K562 (cell line): ENCODE measurements around the gene CTU1. TPM values are rescaled to one million over a fixed set of nuclear protein-coding genes. Genes with fewer than 3 reads are reported as not detected.

Source experiments
- KAT8 ChIP-seq: fragments of 450-650 bp; IDR thresholded peaks from 2 replicates; pipeline ENCODE4 v1.6.1; 2016; ENCODE audit warnings: low read depth, mild to moderate bottlenecking
- RUNX1 ChIP-seq: sonication (generic); IDR thresholded peaks from 2 replicates; pipeline ENCODE4 v1.6.1; 2016; ENCODE audit warnings: antibody characterized with exemption, low read depth
- ZBED1 ChIP-seq: IDR thresholded peaks from 2 replicates; pipeline ENCODE4 v1.6.1; 2014
- ZBTB17 ChIP-seq: fragments of 450-650 bp; formaldehyde crosslinking; IDR thresholded peaks from 2 replicates; pipeline ENCODE4 v1.4.0; 2020; ENCODE audit warnings: mild to moderate bottlenecking
- ZNF175 ChIP-seq: fragments of 200-800 bp; sonication (Bioruptor generic); IDR thresholded peaks from 2 replicates; pipeline ENCODE4 v1.6.1; 2016; ENCODE audit warnings: low read depth, mild to moderate bottlenecking, missing genetic modification characterization, missing compliant biosample characterization
- ZNF583 ChIP-seq: fragments of 250-450 bp; sonication (Bioruptor Pico); IDR thresholded peaks from 2 replicates; pipeline ENCODE4 v1.4.0; 2020
- ZNF695 ChIP-seq: fragments of 450-650 bp; formaldehyde crosslinking; IDR thresholded peaks from 2 replicates; pipeline ENCODE4 v1.4.0; 2020; ENCODE audit warnings: mild to moderate bottlenecking, moderate library complexity
- polyA plus RNA-seq, 8 experiments: library from polyadenylated mRNA; depleted of rRNA in 4 of 8; stranded (reverse) in 5 of 8; unstranded in 3 of 8; fragments of >200 nt; fragmentation: Nextera tagmentation in 2 of 8; fragmentation: Illumina TruSeq in 1 of 8; extraction: Ambion mirVana in 2 of 8; extraction: Trizol in 1 of 8; gene quantifications; 2 replicates each; pipeline versions ENCODE4 v1.2.1 to v1.2.3, GENCODE V29; 2011 to 2014; ENCODE audit warnings: inconsistent platforms in 1 of 8, missing spikeins in 1 of 8
- total RNA-seq, 7 experiments: library from RNA; depleted of rRNA in 6 of 7; stranded (reverse); fragments of >200 nt in 6 of 7; fragmentation: Illumina TruSeq in 2 of 7; extraction: Trizol in 2 of 7; gene quantifications; 2 replicates each; pipeline versions ENCODE4 v1.2.1 to v1.2.3, GENCODE V29; 2011 to 2021; ENCODE audit warnings: low replicate concordance in 1 of 7
- TF ChIP-seq, protein P1 (sequence below): fragments of 200-600 bp; sonication (generic); IDR thresholded peaks from one replicate; pipeline ENCODE4 v1.6.1; 2012; ENCODE audit warnings: mild to moderate bottlenecking, low read depth, low read length, inconsistent platforms
- TF ChIP-seq, protein P2 (sequence below): sonication (generic); formaldehyde crosslinking; IDR thresholded peaks from 2 replicates; pipeline ENCODE4 v1.8.0; 2022; ENCODE audit warnings: missing genetic modification reagents, mild to moderate bottlenecking, moderate library complexity, borderline replicate concordance
- TF ChIP-seq, protein P3 (sequence below): sonication (generic); formaldehyde crosslinking; IDR thresholded peaks from 2 replicates; pipeline ENCODE4 v1.8.1; 2023; ENCODE audit warnings: mild to moderate bottlenecking, missing genetic modification reagents
- TF ChIP-seq, protein P4 (sequence below): fragments of 450-650 bp; formaldehyde crosslinking; IDR thresholded peaks from 2 replicates; pipeline ENCODE4 v1.4.0; 2022; ENCODE audit warnings: missing genetic modification characterization

The CTU1 gene
- total and polyA plus RNA-seq, 9 of the 15 experiments (the other 6 are each of a cell fraction or from before 2014, with no cell fraction given): 0.03 to 18.4 (median 2.3) TPM; not detected in 1

DNA sequence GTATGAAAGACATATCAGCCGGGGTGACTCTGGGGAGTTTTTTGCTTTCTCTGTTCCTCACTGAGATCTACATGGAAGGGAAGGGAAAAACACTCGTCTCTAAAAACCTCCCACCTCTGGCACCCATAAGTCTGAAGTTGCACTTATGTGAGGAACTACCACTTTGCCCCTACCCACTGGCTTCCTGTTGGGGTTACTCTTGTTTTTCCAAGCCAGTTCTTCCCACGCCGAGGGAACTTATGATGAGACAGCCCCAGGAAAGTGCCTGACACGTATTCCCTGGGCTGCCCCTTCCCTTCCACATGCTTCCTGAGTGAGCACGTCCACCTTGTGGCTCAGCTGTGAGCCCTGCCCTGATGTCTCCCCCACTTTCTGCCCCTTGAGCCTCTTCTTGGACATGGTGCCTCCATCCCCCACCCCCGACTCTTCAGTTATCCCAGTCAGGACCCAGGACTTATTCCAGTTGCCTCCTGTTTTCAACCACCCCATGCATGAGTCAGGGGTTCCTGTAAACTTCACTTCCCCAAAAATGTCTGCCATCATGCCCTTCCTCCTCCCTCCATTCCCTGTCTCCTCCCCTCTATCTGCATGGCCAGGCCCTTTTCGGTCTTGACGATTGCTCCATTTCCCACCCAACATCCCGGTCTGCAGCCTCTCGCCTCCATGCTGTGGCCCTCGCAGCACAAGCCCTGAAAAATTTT, 28.8 kb upstream of the CTU1 start (continued):
- TF ChIP-seq, protein P1, sequence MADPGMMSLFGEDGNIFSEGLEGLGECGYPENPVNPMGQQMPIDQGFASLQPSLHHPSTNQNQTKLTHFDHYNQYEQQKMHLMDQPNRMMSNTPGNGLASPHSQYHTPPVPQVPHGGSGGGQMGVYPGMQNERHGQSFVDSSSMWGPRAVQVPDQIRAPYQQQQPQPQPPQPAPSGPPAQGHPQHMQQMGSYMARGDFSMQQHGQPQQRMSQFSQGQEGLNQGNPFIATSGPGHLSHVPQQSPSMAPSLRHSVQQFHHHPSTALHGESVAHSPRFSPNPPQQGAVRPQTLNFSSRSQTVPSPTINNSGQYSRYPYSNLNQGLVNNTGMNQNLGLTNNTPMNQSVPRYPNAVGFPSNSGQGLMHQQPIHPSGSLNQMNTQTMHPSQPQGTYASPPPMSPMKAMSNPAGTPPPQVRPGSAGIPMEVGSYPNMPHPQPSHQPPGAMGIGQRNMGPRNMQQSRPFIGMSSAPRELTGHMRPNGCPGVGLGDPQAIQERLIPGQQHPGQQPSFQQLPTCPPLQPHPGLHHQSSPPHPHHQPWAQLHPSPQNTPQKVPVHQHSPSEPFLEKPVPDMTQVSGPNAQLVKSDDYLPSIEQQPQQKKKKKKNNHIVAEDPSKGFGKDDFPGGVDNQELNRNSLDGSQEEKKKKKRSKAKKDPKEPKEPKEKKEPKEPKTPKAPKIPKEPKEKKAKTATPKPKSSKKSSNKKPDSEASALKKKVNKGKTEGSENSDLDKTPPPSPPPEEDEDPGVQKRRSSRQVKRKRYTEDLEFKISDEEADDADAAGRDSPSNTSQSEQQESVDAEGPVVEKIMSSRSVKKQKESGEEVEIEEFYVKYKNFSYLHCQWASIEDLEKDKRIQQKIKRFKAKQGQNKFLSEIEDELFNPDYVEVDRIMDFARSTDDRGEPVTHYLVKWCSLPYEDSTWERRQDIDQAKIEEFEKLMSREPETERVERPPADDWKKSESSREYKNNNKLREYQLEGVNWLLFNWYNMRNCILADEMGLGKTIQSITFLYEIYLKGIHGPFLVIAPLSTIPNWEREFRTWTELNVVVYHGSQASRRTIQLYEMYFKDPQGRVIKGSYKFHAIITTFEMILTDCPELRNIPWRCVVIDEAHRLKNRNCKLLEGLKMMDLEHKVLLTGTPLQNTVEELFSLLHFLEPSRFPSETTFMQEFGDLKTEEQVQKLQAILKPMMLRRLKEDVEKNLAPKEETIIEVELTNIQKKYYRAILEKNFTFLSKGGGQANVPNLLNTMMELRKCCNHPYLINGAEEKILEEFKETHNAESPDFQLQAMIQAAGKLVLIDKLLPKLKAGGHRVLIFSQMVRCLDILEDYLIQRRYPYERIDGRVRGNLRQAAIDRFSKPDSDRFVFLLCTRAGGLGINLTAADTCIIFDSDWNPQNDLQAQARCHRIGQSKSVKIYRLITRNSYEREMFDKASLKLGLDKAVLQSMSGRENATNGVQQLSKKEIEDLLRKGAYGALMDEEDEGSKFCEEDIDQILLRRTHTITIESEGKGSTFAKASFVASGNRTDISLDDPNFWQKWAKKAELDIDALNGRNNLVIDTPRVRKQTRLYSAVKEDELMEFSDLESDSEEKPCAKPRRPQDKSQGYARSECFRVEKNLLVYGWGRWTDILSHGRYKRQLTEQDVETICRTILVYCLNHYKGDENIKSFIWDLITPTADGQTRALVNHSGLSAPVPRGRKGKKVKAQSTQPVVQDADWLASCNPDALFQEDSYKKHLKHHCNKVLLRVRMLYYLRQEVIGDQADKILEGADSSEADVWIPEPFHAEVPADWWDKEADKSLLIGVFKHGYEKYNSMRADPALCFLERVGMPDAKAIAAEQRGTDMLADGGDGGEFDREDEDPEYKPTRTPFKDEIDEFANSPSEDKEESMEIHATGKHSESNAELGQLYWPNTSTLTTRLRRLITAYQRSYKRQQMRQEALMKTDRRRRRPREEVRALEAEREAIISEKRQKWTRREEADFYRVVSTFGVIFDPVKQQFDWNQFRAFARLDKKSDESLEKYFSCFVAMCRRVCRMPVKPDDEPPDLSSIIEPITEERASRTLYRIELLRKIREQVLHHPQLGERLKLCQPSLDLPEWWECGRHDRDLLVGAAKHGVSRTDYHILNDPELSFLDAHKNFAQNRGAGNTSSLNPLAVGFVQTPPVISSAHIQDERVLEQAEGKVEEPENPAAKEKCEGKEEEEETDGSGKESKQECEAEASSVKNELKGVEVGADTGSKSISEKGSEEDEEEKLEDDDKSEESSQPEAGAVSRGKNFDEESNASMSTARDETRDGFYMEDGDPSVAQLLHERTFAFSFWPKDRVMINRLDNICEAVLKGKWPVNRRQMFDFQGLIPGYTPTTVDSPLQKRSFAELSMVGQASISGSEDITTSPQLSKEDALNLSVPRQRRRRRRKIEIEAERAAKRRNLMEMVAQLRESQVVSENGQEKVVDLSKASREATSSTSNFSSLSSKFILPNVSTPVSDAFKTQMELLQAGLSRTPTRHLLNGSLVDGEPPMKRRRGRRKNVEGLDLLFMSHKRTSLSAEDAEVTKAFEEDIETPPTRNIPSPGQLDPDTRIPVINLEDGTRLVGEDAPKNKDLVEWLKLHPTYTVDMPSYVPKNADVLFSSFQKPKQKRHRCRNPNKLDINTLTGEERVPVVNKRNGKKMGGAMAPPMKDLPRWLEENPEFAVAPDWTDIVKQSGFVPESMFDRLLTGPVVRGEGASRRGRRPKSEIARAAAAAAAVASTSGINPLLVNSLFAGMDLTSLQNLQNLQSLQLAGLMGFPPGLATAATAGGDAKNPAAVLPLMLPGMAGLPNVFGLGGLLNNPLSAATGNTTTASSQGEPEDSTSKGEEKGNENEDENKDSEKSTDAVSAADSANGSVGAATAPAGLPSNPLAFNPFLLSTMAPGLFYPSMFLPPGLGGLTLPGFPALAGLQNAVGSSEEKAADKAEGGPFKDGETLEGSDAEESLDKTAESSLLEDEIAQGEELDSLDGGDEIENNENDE: no peak
- TF ChIP-seq, protein P2, sequence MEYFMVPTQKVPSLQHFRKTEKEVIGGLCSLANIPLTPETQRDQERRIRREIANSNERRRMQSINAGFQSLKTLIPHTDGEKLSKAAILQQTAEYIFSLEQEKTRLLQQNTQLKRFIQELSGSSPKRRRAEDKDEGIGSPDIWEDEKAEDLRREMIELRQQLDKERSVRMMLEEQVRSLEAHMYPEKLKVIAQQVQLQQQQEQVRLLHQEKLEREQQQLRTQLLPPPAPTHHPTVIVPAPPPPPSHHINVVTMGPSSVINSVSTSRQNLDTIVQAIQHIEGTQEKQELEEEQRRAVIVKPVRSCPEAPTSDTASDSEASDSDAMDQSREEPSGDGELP (CRISPR knock-in tag): peak; percentile 34; the same call in 1 of the 2 replicates
- TF ChIP-seq ZNF695 (CRISPR knock-in tag): no peak
- TF ChIP-seq, protein P3, sequence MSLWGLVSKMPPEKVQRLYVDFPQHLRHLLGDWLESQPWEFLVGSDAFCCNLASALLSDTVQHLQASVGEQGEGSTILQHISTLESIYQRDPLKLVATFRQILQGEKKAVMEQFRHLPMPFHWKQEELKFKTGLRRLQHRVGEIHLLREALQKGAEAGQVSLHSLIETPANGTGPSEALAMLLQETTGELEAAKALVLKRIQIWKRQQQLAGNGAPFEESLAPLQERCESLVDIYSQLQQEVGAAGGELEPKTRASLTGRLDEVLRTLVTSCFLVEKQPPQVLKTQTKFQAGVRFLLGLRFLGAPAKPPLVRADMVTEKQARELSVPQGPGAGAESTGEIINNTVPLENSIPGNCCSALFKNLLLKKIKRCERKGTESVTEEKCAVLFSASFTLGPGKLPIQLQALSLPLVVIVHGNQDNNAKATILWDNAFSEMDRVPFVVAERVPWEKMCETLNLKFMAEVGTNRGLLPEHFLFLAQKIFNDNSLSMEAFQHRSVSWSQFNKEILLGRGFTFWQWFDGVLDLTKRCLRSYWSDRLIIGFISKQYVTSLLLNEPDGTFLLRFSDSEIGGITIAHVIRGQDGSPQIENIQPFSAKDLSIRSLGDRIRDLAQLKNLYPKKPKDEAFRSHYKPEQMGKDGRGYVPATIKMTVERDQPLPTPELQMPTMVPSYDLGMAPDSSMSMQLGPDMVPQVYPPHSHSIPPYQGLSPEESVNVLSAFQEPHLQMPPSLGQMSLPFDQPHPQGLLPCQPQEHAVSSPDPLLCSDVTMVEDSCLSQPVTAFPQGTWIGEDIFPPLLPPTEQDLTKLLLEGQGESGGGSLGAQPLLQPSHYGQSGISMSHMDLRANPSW (CRISPR knock-in tag): no peak
- TF ChIP-seq, protein P4, sequence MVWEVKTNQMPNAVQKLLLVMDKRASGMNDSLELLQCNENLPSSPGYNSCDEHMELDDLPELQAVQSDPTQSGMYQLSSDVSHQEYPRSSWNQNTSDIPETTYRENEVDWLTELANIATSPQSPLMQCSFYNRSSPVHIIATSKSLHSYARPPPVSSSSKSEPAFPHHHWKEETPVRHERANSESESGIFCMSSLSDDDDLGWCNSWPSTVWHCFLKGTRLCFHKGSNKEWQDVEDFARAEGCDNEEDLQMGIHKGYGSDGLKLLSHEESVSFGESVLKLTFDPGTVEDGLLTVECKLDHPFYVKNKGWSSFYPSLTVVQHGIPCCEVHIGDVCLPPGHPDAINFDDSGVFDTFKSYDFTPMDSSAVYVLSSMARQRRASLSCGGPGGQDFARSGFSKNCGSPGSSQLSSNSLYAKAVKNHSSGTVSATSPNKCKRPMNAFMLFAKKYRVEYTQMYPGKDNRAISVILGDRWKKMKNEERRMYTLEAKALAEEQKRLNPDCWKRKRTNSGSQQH: peak; percentile 95; the same call in 1 of the 2 replicates
- no peak for TF ChIP-seq KAT8
- 0 out of 2 replicates have a peak, but pooled peaks have one; percentile 36 for TF ChIP-seq ZBTB17 (CRISPR knock-in tag)
- peak; percentile 48; the same call in 1 of the 2 replicates for TF ChIP-seq ZNF583 (CRISPR knock-in tag)
- peak; percentile 61 for TF ChIP-seq ZNF175
- TF ChIP-seq RUNX1: peak; percentile 68; the same call in 1 of the 2 replicates
- TF ChIP-seq ZBED1: peak; percentile 90
